Uterus (tissue), 4 donors: Measurements from ENCODE around the gene AQP1. TPM values are rescaled to one million over a fixed set of nuclear protein-coding genes. Genes with fewer than 3 reads are reported as not detected.

Experiments used
- DNase-seq, 2 donors: peaks; one replicate each; pipeline ENCODE4 v3.0.0-alpha.2; 2019 to 2020
- H3K27ac ChIP-seq, 2 donors: fragments of 200-600 bp; sonication (generic); 1 replicate in 1 of 2; 2 replicates in 1 of 2; pipeline ENCODE4 v1.5.1; 2016 to 2018
- H3K27me3 ChIP-seq, 2 donors: fragments of 200-600 bp; sonication (generic); one replicate each; pipeline ENCODE4 v1.5.1; 2018 to 2019; ENCODE audit warnings: control low read depth in 1 of 2
- H3K36me3 ChIP-seq, 2 donors: fragments of 200-600 bp; sonication (generic); one replicate each; pipeline ENCODE4 v1.5.1; 2019; ENCODE audit warnings: control low read depth in 1 of 2
- H3K4me1 ChIP-seq, 2 donors: fragments of 200-600 bp; sonication (generic); one replicate each; pipeline ENCODE4 v1.5.1; 2018 to 2019; ENCODE audit warnings: control low read depth in 1 of 2
- H3K4me3 ChIP-seq, 2 donors: fragments of 200-600 bp; sonication (generic); 1 replicate in 1 of 2; 2 replicates in 1 of 2; pipeline ENCODE4 v1.5.1; 2018 to 2019; ENCODE audit warnings: mild to moderate bottlenecking in 1 of 2
- H3K9me3 ChIP-seq, 2 donors: fragments of 200-600 bp; sonication (generic); one replicate each; pipeline ENCODE4 v1.5.1; 2019; ENCODE audit warnings: control low read depth in 1 of 2
- POLR2A ChIP-seq, 2 donors: fragments of 450-650 bp; IDR thresholded peaks; one replicate each; pipeline ENCODE4 v1.6.1; 2016; ENCODE audit warnings: antibody characterized with exemption in 2 of 2, mild to moderate bottlenecking in 1 of 2, moderate library complexity in 1 of 2
- intact Hi-C: fragments of 100-400 bp; cut with DNase I; formaldehyde crosslinking; loops from one replicate; pipeline ENCODE4 v1.15.1; 2023; ENCODE audit warnings: low total_unique reads
- total RNA-seq, 4 donors: library from RNA; depleted of rRNA in 3 of 4; stranded (reverse); fragments of >200 nt in 3 of 4; gene quantifications; one replicate each; pipeline versions ENCODE4 v1.1.0 to v1.2.4, GENCODE V29; 2014 to 2023
- TF ChIP-seq, protein P1 (sequence below), 4 experiments: fragments of 200-600 bp in 2 of 4; fragments of 450-650 bp in 2 of 4; sonication (generic) in 2 of 4; IDR thresholded peaks; one replicate each; pipeline ENCODE4 v1.5.1; 2016 to 2019; ENCODE audit warnings: antibody characterized with exemption in 4 of 4, mild to moderate bottlenecking in 2 of 4, moderate library complexity in 1 of 4
- donor health status: DM: yes; HTN: yes; CAD: no.

Gene AQP1
- total RNA-seq, 4 donors from 2014 or later = 69.6 to 477 (median 370) TPM

DNA sequence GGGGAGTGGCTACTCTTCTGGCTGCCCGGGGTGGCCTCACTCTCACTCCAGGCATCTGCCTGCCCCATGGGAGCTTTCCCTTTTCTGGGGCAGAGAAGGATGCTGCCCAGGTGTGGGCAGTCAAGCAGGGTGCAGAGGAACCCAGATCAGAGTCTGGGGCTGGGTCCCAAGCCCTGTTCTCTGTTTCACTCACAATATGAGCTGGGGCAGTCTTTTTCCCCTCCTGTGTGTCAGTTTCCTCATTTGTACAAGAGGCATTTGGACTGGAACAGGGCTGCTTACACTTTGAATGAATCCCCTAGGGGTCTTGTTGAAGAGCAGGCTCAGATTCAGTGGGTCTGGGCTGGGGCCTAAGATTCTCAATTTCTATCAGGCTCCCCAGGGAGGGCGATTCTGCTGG is 38.4 kb upstream of the AQP1 start:
- no peaks in the 10 kb centered on the region for H3K27me3 ChIP-seq
- H3K4me3 ChIP-seq = no peak overlapping the region
- intact Hi-C loops = no loop called here
- TF ChIP-seq POLR2A (IDR thresholded peaks at IDR 0.05) = no peak
- TF ChIP-seq, protein P1, sequence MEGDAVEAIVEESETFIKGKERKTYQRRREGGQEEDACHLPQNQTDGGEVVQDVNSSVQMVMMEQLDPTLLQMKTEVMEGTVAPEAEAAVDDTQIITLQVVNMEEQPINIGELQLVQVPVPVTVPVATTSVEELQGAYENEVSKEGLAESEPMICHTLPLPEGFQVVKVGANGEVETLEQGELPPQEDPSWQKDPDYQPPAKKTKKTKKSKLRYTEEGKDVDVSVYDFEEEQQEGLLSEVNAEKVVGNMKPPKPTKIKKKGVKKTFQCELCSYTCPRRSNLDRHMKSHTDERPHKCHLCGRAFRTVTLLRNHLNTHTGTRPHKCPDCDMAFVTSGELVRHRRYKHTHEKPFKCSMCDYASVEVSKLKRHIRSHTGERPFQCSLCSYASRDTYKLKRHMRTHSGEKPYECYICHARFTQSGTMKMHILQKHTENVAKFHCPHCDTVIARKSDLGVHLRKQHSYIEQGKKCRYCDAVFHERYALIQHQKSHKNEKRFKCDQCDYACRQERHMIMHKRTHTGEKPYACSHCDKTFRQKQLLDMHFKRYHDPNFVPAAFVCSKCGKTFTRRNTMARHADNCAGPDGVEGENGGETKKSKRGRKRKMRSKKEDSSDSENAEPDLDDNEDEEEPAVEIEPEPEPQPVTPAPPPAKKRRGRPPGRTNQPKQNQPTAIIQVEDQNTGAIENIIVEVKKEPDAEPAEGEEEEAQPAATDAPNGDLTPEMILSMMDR (IDR thresholded peaks at IDR 0.05) = no peak
- DNase-seq = no peak
- peaks cover 0 to 3% of the 10 kb centered on the region in 2 donors for H3K9me3 ChIP-seq
- H3K27ac ChIP-seq = no peak overlapping the region
- no peaks in the 10 kb centered on the region for H3K36me3 ChIP-seq
- no peaks in the 10 kb centered on the region for H3K4me1 ChIP-seq

DNA sequence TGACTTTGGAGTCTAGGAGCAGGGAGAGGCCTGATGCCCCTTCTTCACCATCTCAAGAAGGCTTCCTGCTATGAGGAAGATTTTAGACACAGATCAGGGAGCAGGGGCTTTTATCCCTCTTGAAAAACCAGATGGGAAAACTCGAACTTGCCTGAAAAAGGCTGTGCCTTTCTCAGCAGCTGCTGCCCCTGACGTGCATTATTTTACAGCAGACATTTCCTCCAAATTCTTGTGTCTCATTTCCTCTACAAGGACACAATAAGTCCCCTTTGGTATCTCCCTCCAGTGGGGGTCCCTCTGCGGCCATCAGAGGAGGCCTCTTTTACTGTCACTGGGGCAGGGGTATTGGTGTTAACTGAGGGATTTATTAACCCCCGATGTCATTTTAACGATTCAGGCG is 38.0 kb upstream of the AQP1 start:
- Histone ChIP-seq H3K36me3 (no peaks in the 10 kb centered on the region), H3K4me1 (no peaks in the 10 kb centered on the region), H3K27ac (no peak overlapping the region), H3K9me3 (peaks cover 0 to 3% of the 10 kb centered on the region in 2 donors), H3K4me3 (no peak overlapping the region), H3K27me3 (no peaks in the 10 kb centered on the region)
- TF ChIP-seq POLR2A (IDR thresholded peaks at IDR 0.05) = no peak
- TF ChIP-seq, protein P1 (IDR thresholded peaks at IDR 0.05) = no peak
- intact Hi-C loops = no loop called here
- DNase-seq = no peak

DNA sequence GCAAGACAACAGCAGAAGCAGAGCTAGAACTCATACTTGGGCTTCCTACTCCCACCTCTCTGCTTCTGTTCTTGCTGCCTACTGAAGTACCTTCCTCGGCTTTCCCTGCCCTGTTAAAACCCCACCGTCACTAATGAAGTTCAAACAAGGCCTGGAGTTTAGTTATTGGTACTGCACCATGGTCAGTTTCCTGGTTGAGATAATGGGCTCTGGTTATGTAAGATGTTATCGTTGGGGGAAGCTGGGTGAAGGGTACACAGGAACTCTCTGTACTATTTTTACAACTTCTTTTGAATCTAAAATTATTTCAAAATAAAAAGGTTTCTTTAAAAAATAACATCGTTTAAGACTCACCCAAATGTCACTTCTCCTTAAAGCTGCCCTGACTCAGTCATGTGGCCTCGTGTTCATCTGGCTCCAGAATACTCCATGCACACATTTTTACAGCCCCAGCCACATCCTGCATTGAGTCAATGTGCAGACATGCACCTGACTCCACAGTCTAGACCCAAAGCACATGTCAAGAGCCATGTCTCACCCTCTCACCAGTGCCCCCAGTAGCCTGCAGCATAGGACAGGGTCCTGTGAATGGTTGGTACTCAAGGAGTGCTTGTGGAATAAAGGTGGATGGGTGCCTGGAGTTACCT is 36.9 kb upstream of the AQP1 start:
- no peak overlapping the region for H3K27ac ChIP-seq
- H3K4me3 ChIP-seq = no peak overlapping the region
- TF ChIP-seq, protein P1 (IDR thresholded peaks at IDR 0.05) = no peak
- no peak for TF ChIP-seq POLR2A (IDR thresholded peaks at IDR 0.05)
- intact Hi-C loops = no loop called here
- H3K4me1 ChIP-seq = no peaks in the 10 kb centered on the region
- H3K27me3 ChIP-seq = no peaks in the 10 kb centered on the region
- H3K36me3 ChIP-seq = no peaks in the 10 kb centered on the region
- DNase-seq = no peak
- peaks cover 0 to 3% of the 10 kb centered on the region in 2 donors for H3K9me3 ChIP-seq

DNA sequence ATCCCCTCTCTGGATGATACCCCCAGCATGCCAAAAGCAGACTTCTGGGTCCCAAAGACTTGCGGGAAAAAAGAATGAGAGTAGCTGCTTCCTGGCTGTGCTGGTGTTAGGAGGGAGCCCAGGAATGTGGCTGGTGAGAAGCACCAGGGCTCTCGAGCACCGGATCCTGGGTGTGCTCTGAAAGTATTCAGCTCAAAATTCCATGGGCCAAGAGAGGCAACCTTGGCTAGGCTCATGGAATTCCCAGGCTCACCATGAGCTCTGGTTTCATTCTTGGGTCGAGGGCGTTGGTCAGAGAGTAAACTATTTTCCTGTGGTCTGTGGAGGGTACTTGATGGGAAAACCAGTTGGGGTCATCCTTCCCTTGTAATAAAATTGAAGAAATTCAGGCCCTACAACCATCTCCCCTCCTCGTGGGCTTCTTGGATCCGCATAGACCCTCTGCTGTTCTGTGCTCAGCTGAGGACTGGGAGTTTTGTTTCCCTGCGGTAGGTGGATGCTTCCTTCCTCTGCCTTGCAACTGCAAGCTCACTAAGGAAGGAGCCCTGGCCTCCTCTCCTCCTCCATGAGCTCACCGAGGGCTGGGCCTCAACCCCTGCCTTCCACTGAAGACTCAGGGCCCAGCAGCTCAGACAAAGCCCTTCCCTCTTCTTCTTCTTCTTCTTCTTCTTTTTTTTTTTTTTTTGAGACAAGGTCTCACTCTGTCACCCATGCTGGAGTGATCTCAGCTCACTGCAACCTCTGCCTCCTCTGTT is 34.5 kb upstream of the AQP1 start:
- H3K4me1 ChIP-seq = no peaks in the 10 kb centered on the region
- no peak overlapping the region for H3K27ac ChIP-seq
- H3K27me3 ChIP-seq = no peaks in the 10 kb centered on the region
- H3K4me3 ChIP-seq = no peak overlapping the region
- peaks cover 0 to 3% of the 10 kb centered on the region in 2 donors for H3K9me3 ChIP-seq
- no peak for DNase-seq
- intact Hi-C loops = no loop called here
- H3K36me3 ChIP-seq = no peaks in the 10 kb centered on the region
- TF ChIP-seq, protein P1 (IDR thresholded peaks at IDR 0.05) = no peak

DNA sequence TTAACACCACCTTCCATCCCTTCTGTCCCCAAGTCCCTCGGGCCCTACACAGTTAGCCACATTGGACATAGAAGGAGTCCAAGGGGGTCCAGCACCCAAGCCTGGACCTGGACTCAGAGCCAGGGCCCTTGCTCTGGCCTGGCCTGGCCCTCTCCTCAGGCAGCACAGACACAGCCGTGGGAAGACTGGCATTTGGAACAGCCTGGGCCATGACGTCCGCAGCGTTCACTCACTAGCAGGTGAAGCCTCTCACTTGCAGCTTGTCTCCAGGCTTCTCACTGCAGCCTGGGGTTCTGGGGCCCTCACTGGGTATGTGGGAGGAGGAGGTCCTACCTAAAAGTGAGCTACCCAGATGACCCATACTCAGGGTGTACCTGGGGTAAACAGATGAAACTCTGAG is 33.7 kb upstream of the AQP1 start:
- H3K27ac ChIP-seq = no peak overlapping the region
- H3K4me1 ChIP-seq = no peaks in the 10 kb centered on the region
- intact Hi-C loops = no loop called here
- DNase-seq = no peak
- H3K9me3 ChIP-seq = peaks cover 0 to 3% of the 10 kb centered on the region in 2 donors
- H3K4me3 ChIP-seq = no peak overlapping the region
- TF ChIP-seq, protein P1 (IDR thresholded peaks at IDR 0.05) = no peak
- TF ChIP-seq POLR2A (IDR thresholded peaks at IDR 0.05) = no peak
- no peaks in the 10 kb centered on the region for H3K27me3 ChIP-seq
- H3K36me3 ChIP-seq = no peaks in the 10 kb centered on the region
